ENCODE data around the gene HLA-DQA2.
A peak's percentile ranks its signal among the peaks of the same experiment; 100 is the strongest.
"Not testable (repeated sequence)": the region's sequence is repeated elsewhere in the genome, so short reads cannot be mapped to it uniquely, and the experiment has no call there.

Gene HLA-DQA2

DNA sequence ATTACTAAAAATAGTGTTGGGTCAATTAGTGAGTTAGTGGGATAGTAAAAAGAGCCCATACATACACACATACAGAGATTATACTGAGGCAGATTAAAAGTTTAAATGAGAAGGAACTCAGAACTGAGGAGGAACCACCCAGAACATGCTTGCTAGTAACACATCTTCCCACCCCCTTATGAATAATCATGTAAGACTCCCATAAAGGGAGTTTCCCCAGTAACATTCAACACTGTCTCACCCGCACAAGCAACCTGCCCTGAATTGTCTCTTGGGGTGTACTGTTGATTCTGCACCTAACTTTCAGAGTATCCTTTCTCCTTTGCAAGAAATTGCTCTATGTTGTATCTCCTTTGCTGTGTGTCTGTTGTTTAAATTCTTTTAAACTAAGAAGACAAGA lies 33.2 kb downstream of the HLA-DQA2 start:
- in situ Hi-C loops (cut with HindIII; ENCODE audit: low sequenced_read_pairs), result no loop called here
- DNase-seq (ENCODE audit: low read depth, low spot score), result no peak
- H3K4me3 ChIP-seq (ENCODE audit: low read depth, low read length), result no peak overlapping the region
- TF ChIP-seq, protein P1, sequence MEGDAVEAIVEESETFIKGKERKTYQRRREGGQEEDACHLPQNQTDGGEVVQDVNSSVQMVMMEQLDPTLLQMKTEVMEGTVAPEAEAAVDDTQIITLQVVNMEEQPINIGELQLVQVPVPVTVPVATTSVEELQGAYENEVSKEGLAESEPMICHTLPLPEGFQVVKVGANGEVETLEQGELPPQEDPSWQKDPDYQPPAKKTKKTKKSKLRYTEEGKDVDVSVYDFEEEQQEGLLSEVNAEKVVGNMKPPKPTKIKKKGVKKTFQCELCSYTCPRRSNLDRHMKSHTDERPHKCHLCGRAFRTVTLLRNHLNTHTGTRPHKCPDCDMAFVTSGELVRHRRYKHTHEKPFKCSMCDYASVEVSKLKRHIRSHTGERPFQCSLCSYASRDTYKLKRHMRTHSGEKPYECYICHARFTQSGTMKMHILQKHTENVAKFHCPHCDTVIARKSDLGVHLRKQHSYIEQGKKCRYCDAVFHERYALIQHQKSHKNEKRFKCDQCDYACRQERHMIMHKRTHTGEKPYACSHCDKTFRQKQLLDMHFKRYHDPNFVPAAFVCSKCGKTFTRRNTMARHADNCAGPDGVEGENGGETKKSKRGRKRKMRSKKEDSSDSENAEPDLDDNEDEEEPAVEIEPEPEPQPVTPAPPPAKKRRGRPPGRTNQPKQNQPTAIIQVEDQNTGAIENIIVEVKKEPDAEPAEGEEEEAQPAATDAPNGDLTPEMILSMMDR (IDR thresholded peaks at IDR 0.05; ENCODE audit: low read depth, low read length), result no peak

DNA sequence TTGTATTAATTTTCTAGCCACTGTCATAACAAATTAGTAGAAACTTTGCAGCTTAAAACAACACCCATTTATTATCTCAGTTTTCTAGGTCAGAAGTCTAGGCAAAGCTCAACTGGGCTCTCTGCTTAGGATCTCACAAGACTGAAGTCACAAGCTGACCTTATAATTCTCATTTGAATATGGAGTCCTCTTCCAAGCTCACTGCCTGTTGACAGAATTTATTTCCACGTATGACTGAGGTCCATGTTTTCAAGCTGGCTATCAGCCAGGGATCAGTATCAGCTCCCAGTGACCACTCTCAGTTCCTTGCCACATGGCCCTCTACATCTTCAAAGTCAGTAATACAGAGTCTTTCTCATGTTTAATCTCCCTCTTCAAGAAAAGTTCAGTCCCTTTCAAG lies 33.9 kb downstream of the HLA-DQA2 start:
- DNase-seq (ENCODE audit: low read depth, low spot score), result no peak
- TF ChIP-seq, protein P1 (IDR thresholded peaks at IDR 0.05; ENCODE audit: low read depth, low read length), result no peak
- in situ Hi-C loops (cut with HindIII; ENCODE audit: low sequenced_read_pairs), result no loop called here
- H3K4me3 ChIP-seq (ENCODE audit: low read depth, low read length), result no peak overlapping the region

DNA sequence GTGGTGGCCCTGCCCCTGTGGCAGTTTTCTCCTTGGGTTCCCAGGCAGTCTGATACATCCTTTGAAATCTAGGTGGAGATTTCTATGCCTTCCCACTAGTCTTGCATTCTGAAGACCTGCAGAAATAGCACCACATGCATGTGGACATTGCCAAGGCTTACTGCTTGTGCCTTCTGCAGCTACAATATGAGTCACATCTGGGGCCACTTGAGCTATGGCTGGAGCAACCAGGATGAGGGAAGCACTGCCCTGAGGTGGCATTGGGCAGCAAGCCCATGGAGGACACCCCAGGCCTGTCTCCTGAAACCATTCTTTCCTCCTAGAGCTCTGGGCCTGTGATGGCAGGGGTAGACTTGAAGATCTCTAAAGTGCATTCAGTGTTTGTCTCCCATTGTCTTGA lies 37.8 kb downstream of the HLA-DQA2 start:
- H3K4me3 ChIP-seq (ENCODE audit: low read depth, low read length), result no peak overlapping the region
- in situ Hi-C loops (cut with HindIII; ENCODE audit: low sequenced_read_pairs), result no loop called here
- TF ChIP-seq, protein P1 (IDR thresholded peaks at IDR 0.05; ENCODE audit: low read depth, low read length), result no peak
- no peak for DNase-seq (ENCODE audit: low read depth, low spot score)

DNA sequence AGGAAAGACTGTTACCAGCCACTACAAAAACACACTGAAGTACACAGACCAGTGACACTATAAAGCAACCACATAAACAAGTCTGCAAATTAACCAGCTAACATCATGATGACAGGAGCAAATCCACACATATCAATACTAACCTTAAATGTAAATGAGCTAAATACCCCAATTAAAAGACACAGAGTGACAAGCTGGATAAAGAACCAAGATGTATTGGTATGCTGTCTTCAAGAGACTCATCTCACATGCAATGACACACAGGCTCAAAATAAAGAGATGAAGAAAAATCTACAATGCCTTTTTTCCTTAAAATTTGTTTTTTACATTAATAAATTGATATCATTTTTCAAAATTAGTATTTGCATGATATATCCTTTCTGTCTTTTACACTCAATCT lies 41.7 kb downstream of the HLA-DQA2 start:
- DNase-seq (ENCODE audit: low read depth, low spot score); in situ Hi-C loops (cut with HindIII; ENCODE audit: low sequenced_read_pairs); H3K4me3 ChIP-seq (ENCODE audit: low read depth, low read length): not testable (repeated sequence)

DNA sequence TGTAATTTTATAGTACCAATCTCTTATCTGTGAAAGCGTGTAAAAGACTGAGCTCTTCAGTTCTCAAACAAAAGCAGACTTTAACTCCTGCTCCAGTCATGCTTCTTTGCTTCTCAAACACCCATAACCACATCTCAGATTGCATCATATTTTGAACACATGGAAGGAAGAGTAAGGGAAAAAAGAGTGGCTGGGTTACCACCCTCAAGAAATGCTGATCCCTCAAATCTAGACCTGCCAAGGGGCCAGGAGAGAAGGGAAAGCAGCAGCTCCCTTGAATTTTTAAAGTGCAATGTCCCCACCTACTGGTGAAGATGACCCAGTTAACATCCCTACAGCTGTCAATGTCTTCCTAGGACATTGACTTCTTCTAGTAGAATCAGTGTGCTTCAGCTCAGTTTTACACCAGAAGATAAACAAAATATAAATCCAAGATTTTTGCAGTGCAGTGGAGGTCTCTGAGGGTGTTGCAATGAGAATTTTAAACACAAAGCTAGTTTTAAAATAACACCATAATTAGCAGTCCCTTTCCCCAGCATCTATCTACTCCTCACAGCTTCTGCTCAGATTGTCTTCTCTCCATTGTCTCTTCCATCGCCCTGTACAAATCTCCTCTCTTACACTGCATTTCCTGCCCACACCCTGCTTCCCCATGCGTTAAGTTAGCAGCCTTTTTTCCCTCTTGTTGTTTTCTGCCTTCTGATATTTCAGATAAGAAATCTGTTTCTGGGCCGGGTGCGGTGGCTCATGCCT lies 44.8 kb downstream of the HLA-DQA2 start:
- TF ChIP-seq, protein P1 (IDR thresholded peaks at IDR 0.05; ENCODE audit: low read depth, low read length), result peak; percentile 60
- H3K4me3 ChIP-seq (ENCODE audit: low read depth, low read length), result no peak overlapping the region
- in situ Hi-C loops (cut with HindIII; ENCODE audit: low sequenced_read_pairs), result no loop called here
- peak; percentile 52 for DNase-seq (ENCODE audit: low read depth, low spot score)

DNA sequence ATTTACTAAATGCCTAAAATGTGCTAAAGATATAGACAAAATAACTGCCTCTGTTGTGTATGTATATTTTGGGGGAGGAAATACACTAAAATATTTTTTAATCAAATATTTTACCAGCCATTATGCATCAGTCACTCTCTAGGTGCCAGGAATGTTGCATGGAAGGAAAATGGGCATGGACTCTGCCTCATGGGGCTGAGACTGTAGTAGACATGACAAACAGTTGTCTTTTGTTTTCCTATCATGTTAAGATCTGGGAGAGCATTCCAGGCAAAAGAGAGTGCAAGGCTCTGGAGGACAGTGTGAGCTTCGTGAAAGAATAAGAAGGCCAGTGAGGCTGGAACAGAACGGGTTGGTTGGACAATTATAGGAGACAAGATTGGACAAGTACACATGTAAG lies 49.1 kb downstream of the HLA-DQA2 start:
- TF ChIP-seq, protein P1 (IDR thresholded peaks at IDR 0.05; ENCODE audit: low read depth, low read length), result no peak
- no peak for DNase-seq (ENCODE audit: low read depth, low spot score)
- no peak overlapping the region for H3K4me3 ChIP-seq (ENCODE audit: low read depth, low read length)
- in situ Hi-C loops (cut with HindIII; ENCODE audit: low sequenced_read_pairs), result no loop called here

DNA sequence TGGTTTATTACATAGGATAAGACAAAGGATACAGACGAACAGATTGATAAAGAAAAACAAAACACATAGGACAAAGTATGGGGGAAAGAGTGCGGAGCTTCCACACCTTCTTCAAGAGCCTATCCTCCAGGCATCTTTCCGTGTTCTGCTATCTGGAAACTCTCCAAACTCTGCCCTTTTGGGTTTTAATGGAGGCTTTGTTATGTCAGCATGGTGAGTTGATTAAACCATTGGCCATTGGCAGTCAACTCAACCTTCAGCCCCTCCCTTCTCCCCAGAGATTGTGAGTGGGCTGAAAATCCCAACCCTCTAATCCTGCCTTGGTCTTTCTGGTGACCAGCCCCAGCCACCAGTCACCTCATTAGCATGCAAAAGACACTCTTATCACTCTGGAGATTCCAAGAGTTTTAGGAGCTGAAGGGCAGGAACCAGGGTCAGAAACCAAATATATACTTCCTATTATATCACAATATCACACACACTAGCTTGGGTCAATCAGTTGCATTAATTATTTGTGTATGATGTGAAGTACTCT lies 51.8 kb downstream of the HLA-DQA2 start:
- no peak overlapping the region for H3K4me3 ChIP-seq (ENCODE audit: low read depth, low read length)
- in situ Hi-C loops (cut with HindIII; ENCODE audit: low sequenced_read_pairs), result no loop called here
- TF ChIP-seq, protein P1 (IDR thresholded peaks at IDR 0.05; ENCODE audit: low read depth, low read length), result no peak
- no peak for DNase-seq (ENCODE audit: low read depth, low spot score)

Data from astrocyte of the spinal cord (primary cell).